Measurements from ENCODE around the gene HSP90B1. TPM values are rescaled to one million over a fixed set of nuclear protein-coding genes. Genes with fewer than 3 reads are reported as not detected.
A peak's percentile ranks its signal among the peaks of the same experiment; 100 is the strongest.

HSP90B1 gene
- total RNA-seq, 3 donors from 2014 or later (not counting 1 experiment from before 2014, with no cell fraction given), result 282 to 390 (median 389) TPM

DNA sequence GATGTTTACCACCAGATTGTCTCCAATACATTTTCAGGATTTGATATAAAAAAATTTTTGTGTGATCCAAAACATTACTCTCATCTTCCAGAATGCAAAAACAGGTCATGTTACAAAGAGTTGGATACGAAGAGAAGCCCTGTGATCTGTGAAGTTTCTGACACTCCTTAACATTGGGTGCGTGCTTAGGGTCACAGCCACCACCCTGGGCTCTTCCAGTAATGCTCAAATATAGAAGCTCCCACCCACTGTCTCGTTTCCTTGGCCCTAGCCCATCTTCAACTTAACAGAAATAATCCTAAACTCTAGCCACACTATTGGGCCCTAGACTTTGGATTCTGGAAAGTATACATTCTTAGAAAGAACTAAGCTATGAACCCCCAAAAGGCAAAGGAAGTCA is 32.9 kb upstream of the HSP90B1 start:
- 74% methylated on average over 3 of the region's 3 CpGs for WGBS (ENCODE audit: insufficient coverage)
- Histone ChIP-seq H3K27me3 (ENCODE audit: control insufficient read depth, insufficient read depth, low read length) (no peaks in the 10 kb centered on the region), H3K36me3 (ENCODE audit: control insufficient read depth, insufficient read depth, low read length) (no peaks in the 10 kb centered on the region), H3K4me1 (ENCODE audit: control insufficient read depth, insufficient read depth, low read length) (no peaks in the 10 kb centered on the region), H3K9me3 (ENCODE audit: control insufficient read depth, insufficient read depth, low read length) (no peaks in the 10 kb centered on the region), H3K4me3 (ENCODE audit: low read length) (no peak overlapping the region), H3K27ac (ENCODE audit: low read length) (no peak overlapping the region)
- DNase-seq, result no peak
- Mint-ChIP-seq H3K27ac (no peak overlapping the region), H3K27me3 (ENCODE audit: low read depth in 2 of 2) (peaks cover 0 to 6% of the 10 kb centered on the region in 2 donors), H3K36me3 (no peaks in the 10 kb centered on the region), H3K4me3 (no peak overlapping the region), H3K9me3 (no peaks in the 10 kb centered on the region), H3K4me1 (no peaks in the 10 kb centered on the region)
- TF ChIP-seq, protein P1, sequence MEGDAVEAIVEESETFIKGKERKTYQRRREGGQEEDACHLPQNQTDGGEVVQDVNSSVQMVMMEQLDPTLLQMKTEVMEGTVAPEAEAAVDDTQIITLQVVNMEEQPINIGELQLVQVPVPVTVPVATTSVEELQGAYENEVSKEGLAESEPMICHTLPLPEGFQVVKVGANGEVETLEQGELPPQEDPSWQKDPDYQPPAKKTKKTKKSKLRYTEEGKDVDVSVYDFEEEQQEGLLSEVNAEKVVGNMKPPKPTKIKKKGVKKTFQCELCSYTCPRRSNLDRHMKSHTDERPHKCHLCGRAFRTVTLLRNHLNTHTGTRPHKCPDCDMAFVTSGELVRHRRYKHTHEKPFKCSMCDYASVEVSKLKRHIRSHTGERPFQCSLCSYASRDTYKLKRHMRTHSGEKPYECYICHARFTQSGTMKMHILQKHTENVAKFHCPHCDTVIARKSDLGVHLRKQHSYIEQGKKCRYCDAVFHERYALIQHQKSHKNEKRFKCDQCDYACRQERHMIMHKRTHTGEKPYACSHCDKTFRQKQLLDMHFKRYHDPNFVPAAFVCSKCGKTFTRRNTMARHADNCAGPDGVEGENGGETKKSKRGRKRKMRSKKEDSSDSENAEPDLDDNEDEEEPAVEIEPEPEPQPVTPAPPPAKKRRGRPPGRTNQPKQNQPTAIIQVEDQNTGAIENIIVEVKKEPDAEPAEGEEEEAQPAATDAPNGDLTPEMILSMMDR (IDR thresholded peaks at IDR 0.05), result no peak
- intact Hi-C loops (cut with micrococcal nuclease), result no loop called here
- no peak for ATAC-seq

GRCh38 chr12:103901518-103902173 is 28.6 kb upstream of the HSP90B1 start:
- TF ChIP-seq, protein P1 (IDR thresholded peaks at IDR 0.05), result no peak
- peaks cover 0 to 3% of the 10 kb centered on the region in 2 donors for H3K27me3 Mint-ChIP-seq (ENCODE audit: low read depth in 2 of 2)
- peaks cover 0 to 5% of the 10 kb centered on the region in 2 donors for H3K4me1 Mint-ChIP-seq
- H3K9me3 Mint-ChIP-seq, result no peaks in the 10 kb centered on the region
- peak in 1 of 2 donors; percentile 76 for DNase-seq
- no peaks in the 10 kb centered on the region for H3K36me3 ChIP-seq (ENCODE audit: control insufficient read depth, insufficient read depth, low read length)
- H3K4me3 Mint-ChIP-seq, result no peak overlapping the region
- 72% methylated on average over 7 of the region's 7 CpGs for WGBS (ENCODE audit: insufficient coverage)
- no peak overlapping the region for H3K27ac Mint-ChIP-seq
- peak in 1 of 3 donors; percentile 39 for ATAC-seq
- intact Hi-C loops (cut with micrococcal nuclease), result no loop called here
- H3K36me3 Mint-ChIP-seq, result no peaks in the 10 kb centered on the region
- H3K27ac ChIP-seq (ENCODE audit: low read length), result no peak overlapping the region
- no peaks in the 10 kb centered on the region for H3K27me3 ChIP-seq (ENCODE audit: control insufficient read depth, insufficient read depth, low read length)
- H3K4me3 ChIP-seq (ENCODE audit: low read length), result no peak overlapping the region
- no peaks in the 10 kb centered on the region for H3K9me3 ChIP-seq (ENCODE audit: control insufficient read depth, insufficient read depth, low read length)
- no peaks in the 10 kb centered on the region for H3K4me1 ChIP-seq (ENCODE audit: control insufficient read depth, insufficient read depth, low read length)

- H3K27me3 ChIP-seq (ENCODE audit: control insufficient read depth, insufficient read depth, low read length), result no peaks in the 10 kb centered on the region
- Mint-ChIP-seq H3K4me1 (peaks cover 0 to 5% of the 10 kb centered on the region in 2 donors), H3K9me3 (no peaks in the 10 kb centered on the region), H3K27me3 (ENCODE audit: low read depth in 2 of 2) (peaks cover 6 to 8% of the 10 kb centered on the region in 2 donors), H3K27ac (no peak overlapping the region), H3K4me3 (no peak overlapping the region), H3K36me3 (no peaks in the 10 kb centered on the region)
- WGBS (ENCODE audit: insufficient coverage), result 57% methylated on average over 1 of the region's 1 CpG
- no peaks in the 10 kb centered on the region for H3K36me3 ChIP-seq (ENCODE audit: control insufficient read depth, insufficient read depth, low read length)
- TF ChIP-seq, protein P1 (IDR thresholded peaks at IDR 0.05), result no peak
- no peak overlapping the region for H3K27ac ChIP-seq (ENCODE audit: low read length)
- no peak overlapping the region for H3K4me3 ChIP-seq (ENCODE audit: low read length)
- intact Hi-C loops (cut with micrococcal nuclease), result no loop called here
- no peaks in the 10 kb centered on the region for H3K4me1 ChIP-seq (ENCODE audit: control insufficient read depth, insufficient read depth, low read length)
- ATAC-seq (no peak), DNase-seq (no peak)
- no peaks in the 10 kb centered on the region for H3K9me3 ChIP-seq (ENCODE audit: control insufficient read depth, insufficient read depth, low read length)
These were observed 26.2 kb upstream of the HSP90B1 start for GRCh38 chr12:103903993-103904392.
